ENCODE measurements around the gene GPER1. TPM values are rescaled to one million over a fixed set of nuclear protein-coding genes. Genes with fewer than 3 reads are reported as not detected.

Gene GPER1
- total RNA-seq, 1 donor from 2014 or later, result 1.6 TPM

Other genes with a start within 250 kb of the GPER1 start
- 21.6 TPM for gene GET4, start 211.6 kb upstream of the GPER1 start, total RNA-seq
- gene ADAP1, start 133.4 kb upstream of the GPER1 start, total RNA-seq, result 5.7 TPM
- gene COX19, start 112.6 kb upstream of the GPER1 start, total RNA-seq, result 5.5 TPM
- 0.36 TPM for gene CYP2W1, start 104.9 kb upstream of the GPER1 start, total RNA-seq
- gene GPR146, start 43.6 kb upstream of the GPER1 start, total RNA-seq, result 2.3 TPM
- gene ZFAND2A, start 72.1 kb downstream of the GPER1 start, total RNA-seq, result 13.5 TPM
- gene UNCX, start 144.8 kb downstream of the GPER1 start, total RNA-seq, result not detected

Data from esophagus mucosa (tissue), 1 donor.